ENCODE data around the gene TPMT.
"Not testable (repeated sequence)": the region's sequence is repeated elsewhere in the genome, so short reads cannot be mapped to it uniquely, and the experiment has no call there.

TPMT gene

DNA sequence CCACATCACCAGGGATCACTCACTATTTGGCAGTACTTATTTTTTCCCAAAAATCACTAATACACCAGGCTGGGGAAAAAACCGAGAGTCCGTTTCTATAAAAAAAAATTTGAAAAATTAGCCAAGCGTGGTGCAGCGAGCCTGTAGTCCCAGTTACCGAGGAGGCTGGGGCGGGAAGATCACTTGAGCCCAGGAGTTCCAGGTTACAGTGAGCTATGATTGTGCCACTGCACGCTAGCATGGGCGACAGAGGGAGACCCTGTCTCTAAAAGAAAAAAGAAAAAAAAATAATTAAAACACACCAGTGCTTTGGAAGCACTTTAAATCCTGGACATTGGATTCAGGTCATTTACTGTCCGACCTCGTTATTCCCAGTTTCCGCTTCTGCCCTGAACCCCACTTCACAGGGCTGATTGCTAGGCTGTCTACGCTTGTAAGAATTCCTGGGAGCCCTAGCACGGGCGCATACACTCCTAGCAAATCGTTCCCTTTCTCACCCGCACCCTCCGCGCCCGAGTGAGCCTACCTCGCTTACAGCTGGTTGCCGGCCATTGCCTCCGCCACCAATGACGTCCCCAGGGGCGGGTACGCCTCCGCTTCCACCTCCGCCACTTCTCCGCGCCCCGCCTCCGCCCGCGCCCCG, at the start of gene TPMT:
Gene TPMT, minus strand, starts transcription at position 571 of the 643 bp plus-strand sequence. CDS start 5,950 bp downstream, outside the sequence.
- DNase-seq (ENCODE audit: low spot score): no peak

DNA sequence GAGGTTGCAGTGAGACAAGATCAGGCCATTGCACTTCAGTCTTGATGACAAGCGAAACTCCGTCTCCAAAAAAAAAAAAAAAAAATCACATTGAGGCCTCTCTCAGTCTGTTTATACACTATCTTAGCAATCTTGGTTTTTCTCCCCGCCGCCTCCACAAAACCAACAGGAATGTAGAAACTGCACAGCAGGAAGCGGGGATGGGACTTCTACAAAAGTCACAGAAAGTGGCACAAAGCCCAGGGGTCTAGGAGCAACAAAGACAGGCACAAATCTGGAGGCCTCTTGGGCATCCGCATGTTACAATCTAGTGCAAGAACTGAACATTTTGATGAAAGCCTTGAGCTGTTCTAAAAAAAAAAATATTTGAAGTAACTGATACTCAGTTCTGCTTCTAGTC, 48.9 kb upstream of the TPMT start:
- no peak for DNase-seq (ENCODE audit: low spot score)

- no peak for DNase-seq (ENCODE audit: low spot score)
These were observed 37.1 kb upstream of the TPMT start for GRCh38 chr6:18192026-18192425.

- DNase-seq (ENCODE audit: low spot score): no peak
These were observed 34.3 kb upstream of the TPMT start for GRCh38 chr6:18189196-18189595.

DNA sequence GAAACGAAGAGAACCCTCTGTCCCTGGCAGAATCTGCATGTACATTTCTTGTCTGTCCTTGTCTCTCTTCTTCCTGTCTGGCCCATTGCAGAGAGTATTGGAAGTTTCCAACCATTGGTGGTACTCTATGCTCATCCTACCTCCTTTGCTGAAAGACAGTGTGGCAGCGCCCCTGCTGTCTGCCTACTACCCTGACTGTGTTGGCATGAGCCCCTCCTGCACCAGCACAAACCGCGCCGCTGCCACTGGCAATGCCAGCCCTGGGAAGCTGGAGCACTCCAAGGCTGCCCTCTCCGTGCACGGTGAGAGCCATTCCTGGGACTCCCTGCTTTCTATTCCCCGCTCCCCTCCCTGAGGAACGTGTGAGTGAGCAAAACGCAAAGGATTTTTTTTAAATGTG, 32.8 kb upstream of the TPMT start:
- DNase-seq (ENCODE audit: low spot score): no peak

GRCh38 chr6:18186540-18187250, 31.8 kb upstream of the TPMT start:
- no peak for DNase-seq (ENCODE audit: low spot score)

- no peak for DNase-seq (ENCODE audit: low spot score)
These were observed 31.2 kb upstream of the TPMT start for GRCh38 chr6:18186033-18186432.

- no peak for DNase-seq (ENCODE audit: low spot score)
These were observed 30.7 kb upstream of the TPMT start for GRCh38 chr6:18185624-18186023.

GRCh38 chr6:18183766-18184165, 28.9 kb upstream of the TPMT start:
- DNase-seq (ENCODE audit: low spot score): no peak

GRCh38 chr6:18182568-18182967, 27.7 kb upstream of the TPMT start:
- DNase-seq (ENCODE audit: low spot score): no peak

DNA sequence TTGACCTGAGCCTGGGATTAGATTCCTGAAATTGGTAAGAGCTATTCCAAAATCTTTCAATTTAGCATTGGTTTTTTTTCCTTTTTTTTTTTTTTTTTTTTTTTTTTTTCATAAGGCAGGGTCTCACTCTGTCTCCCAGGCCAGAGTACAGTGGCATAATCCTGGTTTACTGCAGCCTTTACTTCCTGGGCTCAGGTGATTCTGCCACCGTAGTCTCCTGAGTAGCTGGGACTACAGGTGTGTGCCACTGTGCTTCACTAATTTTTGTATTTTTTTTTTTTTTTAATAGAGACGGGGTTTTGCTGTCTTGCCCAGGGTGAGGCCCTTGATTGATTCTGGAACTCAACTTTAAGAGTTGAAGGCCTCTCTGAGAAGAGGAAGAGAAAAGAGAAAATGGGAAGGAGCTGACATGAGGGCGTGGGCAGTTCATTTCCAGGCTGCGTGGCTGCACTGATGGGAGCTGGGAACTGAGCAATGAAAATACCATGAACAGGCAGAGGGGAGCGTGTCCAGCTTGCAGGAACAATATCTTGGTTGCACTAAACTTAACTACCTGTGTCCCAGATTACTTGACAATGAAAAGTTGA, 25.0 kb upstream of the TPMT start:
- DNase-seq (ENCODE audit: low spot score): no peak

DNA sequence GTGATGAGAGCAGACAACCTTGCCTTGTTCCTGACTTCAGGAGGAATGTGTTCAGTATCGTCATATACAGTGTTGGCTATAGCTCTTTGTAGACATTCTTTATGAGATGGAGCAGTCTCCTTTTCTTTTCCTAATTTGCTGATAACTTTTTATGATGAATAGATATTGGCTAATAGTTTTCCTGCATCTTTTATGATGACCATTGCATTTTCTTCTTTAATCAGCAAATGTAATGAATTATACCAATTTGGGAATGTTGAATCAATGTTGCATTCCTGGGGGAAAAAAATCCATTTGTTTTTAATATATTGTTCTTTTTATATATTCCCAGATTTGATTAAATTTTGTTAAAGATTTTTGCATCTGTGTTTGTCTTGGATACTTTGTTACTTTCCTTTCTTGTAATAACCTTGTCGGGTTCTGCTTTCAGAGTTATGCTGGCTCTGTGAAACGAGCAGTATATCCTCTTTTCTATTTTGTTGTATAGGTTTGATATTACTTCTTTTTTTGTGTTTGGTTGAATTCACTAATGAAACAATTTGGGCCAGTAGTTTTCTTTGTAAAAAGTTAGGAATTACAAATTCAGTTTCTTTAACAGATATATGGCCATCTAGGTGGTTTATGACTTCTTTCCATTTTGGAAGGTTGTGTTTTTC, 24.2 kb upstream of the TPMT start:
- no peak for DNase-seq (ENCODE audit: low spot score)

GRCh38 chr6:18177286-18177965, 22.5 kb upstream of the TPMT start:
- DNase-seq (ENCODE audit: low spot score): no peak

- DNase-seq (ENCODE audit: low spot score): not testable (repeated sequence)
These were observed 21.3 kb upstream of the TPMT start for GRCh38 chr6:18176198-18176597.

GRCh38 chr6:18171871-18172270, 17.0 kb upstream of the TPMT start:
- no peak for DNase-seq (ENCODE audit: low spot score)

DNA sequence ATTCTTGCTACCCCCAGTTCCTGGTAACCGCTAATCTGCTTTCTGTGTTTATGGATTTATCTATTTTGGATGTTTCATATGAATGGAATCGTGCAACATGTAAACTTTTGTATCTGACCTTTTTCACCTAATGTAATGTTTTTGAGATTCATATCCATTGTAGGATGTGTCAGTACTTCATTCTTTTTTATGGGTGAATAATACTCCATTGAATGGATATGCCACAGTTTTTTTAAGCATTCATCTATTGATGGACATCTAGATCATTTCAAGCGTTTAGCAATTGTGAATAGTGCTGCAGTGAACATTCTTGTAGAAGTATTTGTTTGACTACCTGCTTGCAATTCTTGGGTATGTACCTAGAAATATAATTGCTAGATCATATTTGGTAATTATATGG, 13.4 kb upstream of the TPMT start:
- DNase-seq (ENCODE audit: low spot score): no peak

DNA sequence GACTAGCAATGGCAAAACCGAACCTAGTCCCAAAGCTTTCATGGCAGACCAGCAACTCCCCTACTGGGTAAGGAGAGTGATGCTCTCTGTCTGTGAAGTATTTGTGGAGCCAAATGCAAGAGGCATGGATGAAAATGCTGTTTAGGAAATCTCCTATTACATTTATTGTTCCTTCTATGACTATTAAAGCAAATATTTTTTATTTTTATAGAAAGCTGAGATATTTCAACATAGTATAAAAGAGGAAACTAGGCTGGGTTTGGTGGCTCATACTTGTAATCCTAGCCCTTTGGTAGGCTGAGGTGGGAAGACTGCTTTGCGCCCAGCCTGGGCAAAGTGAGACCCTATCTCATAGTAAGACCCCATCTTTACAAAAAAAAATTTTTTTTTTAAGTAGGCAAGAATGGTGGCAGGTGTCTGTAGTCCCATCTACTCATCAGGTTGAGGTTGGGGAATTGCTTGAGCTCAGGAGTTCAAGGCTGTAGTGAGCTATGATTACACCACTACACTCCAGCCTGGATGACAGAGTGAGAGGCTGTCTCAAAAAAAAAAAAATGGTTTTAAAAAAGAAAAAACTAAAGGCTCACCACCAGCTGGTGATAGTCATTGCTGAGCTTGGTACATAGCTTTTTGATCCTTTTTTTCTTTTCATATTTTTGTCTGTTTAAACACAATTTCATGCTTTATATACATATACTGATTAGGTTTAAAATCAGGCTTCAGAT, 11.6 kb upstream of the TPMT start:
- no peak for DNase-seq (ENCODE audit: low spot score)

DNA sequence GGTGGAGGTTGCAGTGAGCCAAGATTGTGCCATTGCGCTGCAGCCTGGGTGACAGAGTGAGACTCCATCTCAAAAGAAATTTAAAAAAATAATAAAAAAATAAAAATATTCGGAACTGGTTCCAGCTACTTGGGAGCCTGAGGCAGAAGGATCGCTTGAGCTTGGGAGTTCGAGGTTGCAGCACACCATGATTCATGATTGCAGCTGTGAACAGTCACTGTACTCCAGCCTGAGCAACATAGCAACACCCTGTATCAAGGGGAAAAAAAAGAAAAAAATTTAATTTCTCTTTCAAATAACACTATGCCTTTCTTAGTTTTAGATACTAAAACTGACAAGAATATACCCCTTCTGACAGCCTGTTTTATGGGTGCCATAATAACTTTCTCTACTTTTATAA, 10.9 kb upstream of the TPMT start:
- DNase-seq (ENCODE audit: low spot score): no peak

GRCh38 chr6:18162401-18162800, 7.5 kb upstream of the TPMT start:
- DNase-seq (ENCODE audit: low spot score): no peak

DNA sequence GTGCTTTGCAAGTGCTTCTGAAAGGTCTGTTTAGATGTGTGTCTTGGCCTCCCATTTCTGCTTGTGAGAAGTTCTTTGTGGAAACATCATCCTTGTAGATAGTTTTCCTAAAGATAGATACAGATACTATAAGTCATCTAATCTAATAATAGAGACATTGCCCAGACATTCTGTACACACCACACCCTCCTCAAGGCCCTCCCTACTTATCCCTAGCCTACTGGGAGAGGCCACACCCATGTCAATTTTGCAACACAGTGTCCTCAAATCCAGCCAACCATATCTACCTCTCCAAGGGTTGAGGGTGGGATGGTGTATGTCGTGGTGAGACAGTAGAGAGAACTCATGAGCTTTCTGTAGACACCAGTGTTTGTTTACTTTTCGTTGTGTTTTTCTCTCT, 6.6 kb upstream of the TPMT start:
- no peak for DNase-seq (ENCODE audit: low spot score)

DNA sequence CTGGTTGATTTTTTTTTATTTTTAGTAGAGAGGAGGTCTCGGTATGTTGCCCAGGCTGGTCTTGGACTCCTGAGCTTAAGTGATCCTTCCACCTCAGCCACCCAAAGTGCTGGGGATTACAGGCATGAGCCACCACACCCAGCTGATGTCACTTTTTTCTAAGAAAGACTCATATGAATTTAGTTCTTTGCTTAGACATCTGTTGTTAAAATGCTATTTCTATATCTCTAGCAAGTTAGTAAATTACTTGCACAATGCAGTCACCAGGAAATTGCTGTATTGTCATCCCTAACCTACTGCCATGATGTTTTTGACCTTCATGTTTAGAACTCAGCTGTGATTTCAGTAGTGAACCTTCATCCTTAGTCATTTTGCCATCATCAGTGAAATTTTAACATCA, 6.0 kb upstream of the TPMT start:
- DNase-seq (ENCODE audit: low spot score): peak; percentile 17

Data from activated CD4-positive, alpha-beta T cell treated with anti-CD3 and anti-CD28 coated beads, Interleukin-2, Interleukin-4, amounts not matched to agents 100 ng/mL and 50 ng/mL, durations not matched to agents 16 hours and 8 hours (primary cell).